Bronchial epithelial cell (primary cell): ENCODE results near the gene CDCA5. TPM values are rescaled to one million over a fixed set of nuclear protein-coding genes. Genes with fewer than 3 reads are reported as not detected.

Experiments
- DNase-seq: peaks from one replicate; pipeline ENCODE4 v3.0.0-alpha.2; 2010; ENCODE audit warnings: low read depth
- FAIRE-seq: peaks from 2 replicates; lab custom pipeline; 2011; peaks lifted over from hg19 to GRCh38; lab: Jason Lieb, UNC
- H3K27me3 ChIP-seq: 2 replicates; pipeline ENCODE4 v1.5.1; 2011; ENCODE audit warnings: low read length; ENCODE audit not compliant: control insufficient read depth, insufficient read depth
- H3K36me3 ChIP-seq: 2 replicates; pipeline ENCODE4 v1.5.1; 2011; ENCODE audit warnings: low read length; ENCODE audit not compliant: control insufficient read depth, insufficient read depth
- H3K4me3 ChIP-seq: 2 replicates; pipeline ENCODE4 v1.5.1; 2011; ENCODE audit warnings: mild to moderate bottlenecking, low read depth, low read length, control low read depth
- total RNA-seq: library from RNA; depleted of rRNA; stranded (reverse); fragments of >200 nt; gene quantifications from 2 replicates; pipeline ENCODE4 v1.2.1, GENCODE V29; 2014
- TF ChIP-seq, protein P1 (sequence below): IDR thresholded peaks from 2 replicates; pipeline ENCODE4 v1.5.1; 2011; ENCODE audit warnings: mild to moderate bottlenecking, moderate library complexity, low read length, control low read depth, inconsistent platforms; ENCODE audit not compliant: insufficient read depth, severe bottlenecking

CDCA5 gene
- total RNA-seq, 1 donor from 2014 or later: 0.53 TPM

DNA sequence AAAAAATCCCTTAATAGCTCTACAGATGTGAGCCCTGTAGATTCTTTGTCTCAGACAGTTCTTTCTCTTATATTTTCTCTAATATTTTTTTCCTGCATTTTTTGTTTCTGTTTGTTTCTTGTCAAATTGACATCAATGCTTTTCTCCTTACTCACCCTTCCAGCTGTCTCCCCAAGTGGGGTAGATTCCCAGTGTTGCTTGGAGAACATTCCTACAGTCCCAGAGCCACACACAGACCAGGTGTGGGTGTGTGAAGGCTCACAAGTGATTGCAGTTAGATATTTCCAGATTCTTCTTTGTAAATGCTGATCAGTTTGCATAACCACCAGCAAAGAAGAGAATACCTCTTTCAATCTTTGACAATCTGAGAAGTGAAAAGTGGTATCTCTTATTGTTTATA lies 19.6 kb upstream of the CDCA5 start:
- no peak overlapping the region for H3K4me3 ChIP-seq
- TF ChIP-seq, protein P1, sequence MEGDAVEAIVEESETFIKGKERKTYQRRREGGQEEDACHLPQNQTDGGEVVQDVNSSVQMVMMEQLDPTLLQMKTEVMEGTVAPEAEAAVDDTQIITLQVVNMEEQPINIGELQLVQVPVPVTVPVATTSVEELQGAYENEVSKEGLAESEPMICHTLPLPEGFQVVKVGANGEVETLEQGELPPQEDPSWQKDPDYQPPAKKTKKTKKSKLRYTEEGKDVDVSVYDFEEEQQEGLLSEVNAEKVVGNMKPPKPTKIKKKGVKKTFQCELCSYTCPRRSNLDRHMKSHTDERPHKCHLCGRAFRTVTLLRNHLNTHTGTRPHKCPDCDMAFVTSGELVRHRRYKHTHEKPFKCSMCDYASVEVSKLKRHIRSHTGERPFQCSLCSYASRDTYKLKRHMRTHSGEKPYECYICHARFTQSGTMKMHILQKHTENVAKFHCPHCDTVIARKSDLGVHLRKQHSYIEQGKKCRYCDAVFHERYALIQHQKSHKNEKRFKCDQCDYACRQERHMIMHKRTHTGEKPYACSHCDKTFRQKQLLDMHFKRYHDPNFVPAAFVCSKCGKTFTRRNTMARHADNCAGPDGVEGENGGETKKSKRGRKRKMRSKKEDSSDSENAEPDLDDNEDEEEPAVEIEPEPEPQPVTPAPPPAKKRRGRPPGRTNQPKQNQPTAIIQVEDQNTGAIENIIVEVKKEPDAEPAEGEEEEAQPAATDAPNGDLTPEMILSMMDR: no peak
- FAIRE-seq (no peak), DNase-seq (no peak)
- H3K27me3 ChIP-seq: no peaks in the 10 kb centered on the region
- peaks cover 5% of the 10 kb centered on the region for H3K36me3 ChIP-seq

DNA sequence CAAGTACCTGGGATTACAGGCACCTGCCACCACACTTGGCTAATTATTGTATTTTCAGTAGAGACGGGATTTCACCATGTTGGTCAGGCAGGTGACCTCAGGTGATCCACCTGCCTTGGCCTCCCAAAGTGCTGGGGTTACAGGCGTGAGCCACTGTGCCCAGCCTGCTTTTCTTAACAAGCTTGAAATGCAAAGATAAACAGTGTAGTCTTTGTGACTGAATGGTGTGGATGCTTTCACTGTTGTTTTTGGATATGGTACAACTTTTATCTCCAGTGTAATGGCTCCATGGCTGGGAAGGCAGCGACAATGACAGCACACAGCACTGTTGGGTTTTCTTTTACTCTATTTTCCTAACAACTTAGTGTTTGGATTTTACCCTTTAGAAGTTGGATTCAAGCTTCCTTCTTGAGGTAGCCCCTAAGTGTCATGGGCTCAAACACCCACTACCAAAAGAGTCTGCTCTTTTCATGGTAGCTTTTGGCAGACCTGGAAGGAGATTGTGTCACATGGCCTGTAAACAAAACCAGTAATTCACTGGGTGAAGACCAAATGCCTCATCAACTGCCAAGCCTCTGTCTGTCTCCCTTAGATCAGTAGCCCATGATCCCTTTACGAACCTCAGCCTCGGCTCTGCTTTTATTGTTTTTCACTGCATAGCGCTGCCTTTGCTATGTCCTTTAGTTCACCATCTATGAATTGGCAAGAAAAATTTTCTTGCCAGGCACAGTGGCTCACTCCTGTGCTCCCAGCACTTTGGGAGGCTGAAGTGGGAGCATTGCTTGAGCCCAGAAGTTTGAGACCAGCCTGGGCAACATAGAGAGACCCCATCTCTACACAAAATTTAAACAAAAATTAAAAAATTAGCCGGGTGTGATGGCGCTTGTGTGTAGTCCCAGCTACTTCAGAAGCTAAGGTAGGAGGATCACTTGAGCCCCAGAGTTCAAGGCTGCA lies 18.6 kb upstream of the CDCA5 start:
- Histone ChIP-seq H3K27me3 (no peaks in the 10 kb centered on the region), H3K4me3 (no peak overlapping the region), H3K36me3 (peaks cover 4% of the 10 kb centered on the region)
- TF ChIP-seq, protein P1: no peak
- FAIRE-seq (peak; percentile 47), DNase-seq (no peak)

DNA sequence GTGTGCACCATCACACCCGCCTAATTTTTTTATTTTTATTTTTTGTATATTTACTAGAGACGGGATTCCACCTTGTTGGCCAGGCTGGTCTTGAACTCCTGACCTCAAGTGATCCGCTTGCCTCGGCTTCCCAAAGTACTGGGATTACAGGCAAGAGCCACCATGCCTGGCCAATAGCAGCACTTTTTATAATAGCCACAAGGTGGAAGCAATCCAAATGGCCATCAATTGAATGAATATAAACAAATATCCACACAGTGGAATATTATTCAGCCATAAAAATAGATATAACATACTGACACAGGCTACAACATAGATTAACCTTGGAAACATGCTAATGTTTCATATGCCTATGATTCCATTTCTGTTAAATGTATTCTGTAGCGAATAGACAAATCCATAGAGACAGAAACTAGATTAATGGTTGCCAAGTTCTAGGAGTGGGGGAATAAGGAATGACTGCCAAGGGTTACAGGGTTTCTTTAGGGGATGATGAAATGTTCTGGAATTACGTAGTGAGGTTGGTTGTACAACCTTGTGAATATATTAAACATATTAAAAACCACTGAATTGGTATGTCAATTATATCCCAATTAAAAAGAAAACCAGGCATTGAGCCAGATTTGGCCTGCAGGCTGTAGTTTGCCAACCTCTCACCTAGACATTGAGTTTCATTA lies 17.0 kb upstream of the CDCA5 start:
- Histone ChIP-seq H3K4me3 (no peak overlapping the region), H3K36me3 (peaks cover 4% of the 10 kb centered on the region), H3K27me3 (no peaks in the 10 kb centered on the region)
- no peak for FAIRE-seq
- DNase-seq: no peak
- TF ChIP-seq, protein P1: no peak

DNA sequence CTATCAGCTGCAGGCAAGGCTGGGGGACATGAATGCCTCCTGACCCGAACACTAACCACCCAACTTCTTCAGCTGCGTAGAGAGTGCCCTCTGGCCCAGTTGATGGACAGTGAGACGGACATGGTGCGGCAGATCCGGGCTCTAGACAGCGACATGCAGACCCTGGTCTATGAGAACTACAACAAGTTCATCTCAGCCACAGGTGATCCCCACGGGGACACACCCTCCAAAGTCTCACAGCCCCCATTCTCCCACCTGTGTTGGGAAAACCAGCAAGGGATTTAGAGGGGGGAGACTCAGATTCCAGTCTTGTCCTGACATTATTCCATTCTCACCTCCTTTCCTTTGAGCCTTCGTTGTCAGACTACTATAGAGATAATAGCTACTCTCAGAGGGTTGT lies 13.1 kb upstream of the CDCA5 start:
- Histone ChIP-seq H3K36me3 (peaks cover 4% of the 10 kb centered on the region), H3K27me3 (no peaks in the 10 kb centered on the region), H3K4me3 (peak overlapping the region; percentile 73)
- TF ChIP-seq, protein P1: no peak
- DNase-seq: no peak
- FAIRE-seq: no peak

DNA sequence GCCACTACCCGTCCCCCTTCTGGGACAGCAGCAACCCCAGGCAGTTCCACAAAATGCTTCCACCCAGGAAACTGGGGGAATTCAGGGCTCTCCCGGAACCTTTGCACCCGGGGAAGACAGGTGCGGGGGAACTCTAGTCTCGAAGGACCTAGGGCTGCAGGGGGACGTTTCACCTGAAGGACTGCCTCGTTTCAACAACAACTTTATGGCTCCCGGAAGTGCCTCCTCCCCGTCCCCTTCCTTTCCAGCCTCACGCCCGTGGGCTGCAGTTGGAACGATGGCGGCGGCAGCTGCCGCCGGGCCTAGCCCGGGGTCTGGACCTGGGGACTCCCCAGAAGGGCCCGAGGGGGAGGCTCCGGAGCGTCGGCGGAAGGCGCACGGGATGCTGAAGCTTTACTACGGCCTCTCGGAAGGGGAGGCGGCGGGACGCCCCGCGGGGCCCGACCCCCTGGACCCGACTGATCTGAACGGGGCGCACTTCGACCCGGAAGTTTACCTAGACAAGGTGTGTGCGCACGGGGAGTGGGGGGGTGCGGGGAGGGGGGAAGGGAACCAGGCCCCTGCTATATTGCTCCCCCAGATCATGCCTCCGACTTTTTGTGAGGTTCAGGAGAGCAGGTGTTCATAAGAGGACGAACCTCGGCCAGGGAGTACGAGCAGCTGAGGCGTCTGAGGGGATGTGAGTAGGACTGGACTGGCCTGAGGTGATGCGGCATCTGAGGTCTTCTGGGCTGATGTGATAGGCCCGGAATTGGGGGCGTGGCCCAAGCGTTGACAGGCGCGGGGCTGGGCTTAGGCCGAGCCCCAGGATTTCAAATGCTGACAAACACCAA lies 12.3 kb upstream of the CDCA5 start, which contains the start of gene VPS51:
Gene VPS51 (plus strand): TSS at position 241 of the 833 bp plus-strand sequence. CDS start 37 bp downstream, at position 278.
- FAIRE-seq: no peak
- DNase-seq: peak; percentile 79
- Histone ChIP-seq H3K4me3 (peak within 1 kb of the TSS; percentile 73), H3K27me3 (no peaks in the 10 kb centered on the region), H3K36me3 (peaks cover 4% of the 10 kb centered on the region)
- TF ChIP-seq, protein P1: no peak
